Body of pancreas (tissue), 4 donors: Measurements from ENCODE around the gene CFAP45. TPM values are rescaled to one million over a fixed set of nuclear protein-coding genes. Genes with fewer than 3 reads are reported as not detected.

ENCODE experiments used
- ATAC-seq: fragments of 150-250 bp; one replicate; pipeline ENCODE4 v1.9.1; 2016
- DNase-seq, 4 donors: peaks; one replicate each; pipeline ENCODE4 v3.0.0-alpha.2; 2019
- H3K27ac ChIP-seq, 4 donors: fragments of 200-600 bp; sonication (generic); 1 replicate in 3 of 4; 2 replicates in 1 of 4; pipeline versions ENCODE4 v1.5.1 to v1.6.1; 2016 to 2019; ENCODE audit warnings: mild to moderate bottlenecking in 1 of 4, mixed read lengths in 1 of 4, moderate library complexity in 1 of 4
- H3K27me3 ChIP-seq, 2 donors: fragments of 200-600 bp; sonication (generic); one replicate each; pipeline ENCODE4 v1.6.0; 2016; ENCODE audit warnings: mild to moderate bottlenecking in 1 of 2
- H3K36me3 ChIP-seq, 2 donors: fragments of 200-600 bp; sonication (generic); replicated peaks in 1 of 2; 2 replicates each; pipeline ENCODE4 v1.5.1; 2016; ENCODE audit warnings: low read depth in 2 of 2; ENCODE audit not compliant: insufficient read depth in 1 of 2
- H3K4me1 ChIP-seq: fragments of 200-600 bp; sonication (generic); one replicate; pipeline ENCODE4 v1.6.0; 2016
- H3K4me3 ChIP-seq, 2 donors: fragments of 200-600 bp; sonication (generic); 1 replicate in 1 of 2; 2 replicates in 1 of 2; pipeline ENCODE4 v1.5.1; 2016 to 2019
- H3K9me3 ChIP-seq, 3 donors: fragments of 200-600 bp; sonication (generic); 1 replicate in 2 of 3; 2 replicates in 1 of 3; pipeline ENCODE4 v1.5.1; 2016
- CTCF ChIP-seq, 7 experiments: fragments of 450-650 bp in 4 of 7; fragments of 200-600 bp in 3 of 7; sonication (generic) in 3 of 7; IDR thresholded peaks; one replicate each; pipeline ENCODE4 v1.5.1; 2016 to 2019; ENCODE audit warnings: antibody characterized with exemption in 7 of 7
- POLR2A ChIP-seq, 3 donors: fragments of 450-650 bp; IDR thresholded peaks; one replicate each; pipeline ENCODE4 v1.6.1; 2016; ENCODE audit warnings: antibody characterized with exemption in 3 of 3, mild to moderate bottlenecking in 2 of 3
- WGBS, 2 donors: methylation state at CpG; one replicate each; pipeline ENCODE4 v1.1.5; 2017; 5-methylcytosine and 5-hydroxymethylcytosine counted together
- intact Hi-C: fragments of 100-400 bp; cut with DNase I; formaldehyde crosslinking; loops from one replicate; pipeline ENCODE4 v1.15.1; 2023
- total RNA-seq, 2 donors: library from RNA; depleted of rRNA; stranded (reverse); fragments of >200 nt; gene quantifications; one replicate each; pipeline ENCODE4 v1.1.0, GENCODE V29; 2016

Gene CFAP45
- total RNA-seq, 2 donors from 2014 or later, result not detected

GRCh38 chr1:159921251-159921650 is 21.3 kb upstream of the CFAP45 start:
- no peak for DNase-seq
- intact Hi-C loops, result no loop called here
- 53 to 58% methylated on average over 1 of the region's 1 CpG for WGBS, 2 donors
- H3K9me3 ChIP-seq, result no peaks in the 10 kb centered on the region
- TF ChIP-seq POLR2A (IDR thresholded peaks at IDR 0.05) (no peak), CTCF (IDR thresholded peaks at IDR 0.05) (no peak)
- H3K27me3 ChIP-seq, result no peaks in the 10 kb centered on the region
- H3K4me3 ChIP-seq, result no peak overlapping the region
- peak overlapping the region in 3 of 4 donors; percentile 94 to 99 (median 97) for H3K27ac ChIP-seq
- H3K4me1 ChIP-seq, result peaks cover 68% of the 10 kb centered on the region
- no peak for ATAC-seq
- H3K36me3 ChIP-seq, result peaks cover 4 to 18% of the 10 kb centered on the region in 2 donors

GRCh38 chr1:159920651-159921050 is 20.7 kb upstream of the CFAP45 start:
- TF ChIP-seq CTCF (IDR thresholded peaks at IDR 0.05) (no peak), POLR2A (IDR thresholded peaks at IDR 0.05) (no peak)
- Histone ChIP-seq H3K27me3 (no peaks in the 10 kb centered on the region), H3K4me3 (no peak overlapping the region), H3K36me3 (peaks cover 4 to 18% of the 10 kb centered on the region in 2 donors), H3K9me3 (no peaks in the 10 kb centered on the region), H3K4me1 (peaks cover 68% of the 10 kb centered on the region), H3K27ac (no peak overlapping the region)
- ATAC-seq, result no peak
- 71 to 89% methylated on average over 1 of the region's 1 CpG for WGBS, 2 donors
- DNase-seq, result no peak
- intact Hi-C loops, result no loop called here

- intact Hi-C loops, result no loop called here
- TF ChIP-seq CTCF (IDR thresholded peaks at IDR 0.05) (no peak), POLR2A (IDR thresholded peaks at IDR 0.05) (no peak)
- peaks cover 4 to 18% of the 10 kb centered on the region in 2 donors for H3K36me3 ChIP-seq
These were observed 20.2 kb upstream of the CFAP45 start for GRCh38 chr1:159920202-159920601.

GRCh38 chr1:159919236-159919865 is 19.4 kb upstream of the CFAP45 start:
- peaks cover 74% of the 10 kb centered on the region for H3K4me1 ChIP-seq
- TF ChIP-seq CTCF (IDR thresholded peaks at IDR 0.05) (no peak), POLR2A (IDR thresholded peaks at IDR 0.05) (no peak)
- H3K4me3 ChIP-seq, result no peak overlapping the region
- 89 to 100% methylated on average over 10 of the region's 10 CpGs for WGBS, 2 donors
- no peaks in the 10 kb centered on the region for H3K9me3 ChIP-seq
- H3K36me3 ChIP-seq, result peaks cover 4 to 18% of the 10 kb centered on the region in 2 donors
- no peak overlapping the region for H3K27ac ChIP-seq
- DNase-seq, result no peak
- ATAC-seq, result no peak
- intact Hi-C loops, result no loop called here
- H3K27me3 ChIP-seq, result no peaks in the 10 kb centered on the region

More at GRCh38 chr1:159920202-159920601, 20.2 kb upstream of the CFAP45 start:
- Histone ChIP-seq H3K4me3 (no peak overlapping the region), H3K27ac (no peak overlapping the region), H3K4me1 (peaks cover 70% of the 10 kb centered on the region), H3K27me3 (no peaks in the 10 kb centered on the region), H3K9me3 (no peaks in the 10 kb centered on the region)
- DNase-seq, result no peak
- no peak for ATAC-seq
- WGBS, 2 donors, result 90 to 95% methylated on average over 8 to 10 of the region's 10 CpGs
